DLD1 (cell line): Measurements from ENCODE around the gene GPR62.

ENCODE experiments used
- in situ Hi-C: cut with HindIII; loops from 2 replicates; pipeline ENCODE4 v1.10.0; 2017; ENCODE audit warnings: low sequenced_read_pairs

GPR62 gene

DNA sequence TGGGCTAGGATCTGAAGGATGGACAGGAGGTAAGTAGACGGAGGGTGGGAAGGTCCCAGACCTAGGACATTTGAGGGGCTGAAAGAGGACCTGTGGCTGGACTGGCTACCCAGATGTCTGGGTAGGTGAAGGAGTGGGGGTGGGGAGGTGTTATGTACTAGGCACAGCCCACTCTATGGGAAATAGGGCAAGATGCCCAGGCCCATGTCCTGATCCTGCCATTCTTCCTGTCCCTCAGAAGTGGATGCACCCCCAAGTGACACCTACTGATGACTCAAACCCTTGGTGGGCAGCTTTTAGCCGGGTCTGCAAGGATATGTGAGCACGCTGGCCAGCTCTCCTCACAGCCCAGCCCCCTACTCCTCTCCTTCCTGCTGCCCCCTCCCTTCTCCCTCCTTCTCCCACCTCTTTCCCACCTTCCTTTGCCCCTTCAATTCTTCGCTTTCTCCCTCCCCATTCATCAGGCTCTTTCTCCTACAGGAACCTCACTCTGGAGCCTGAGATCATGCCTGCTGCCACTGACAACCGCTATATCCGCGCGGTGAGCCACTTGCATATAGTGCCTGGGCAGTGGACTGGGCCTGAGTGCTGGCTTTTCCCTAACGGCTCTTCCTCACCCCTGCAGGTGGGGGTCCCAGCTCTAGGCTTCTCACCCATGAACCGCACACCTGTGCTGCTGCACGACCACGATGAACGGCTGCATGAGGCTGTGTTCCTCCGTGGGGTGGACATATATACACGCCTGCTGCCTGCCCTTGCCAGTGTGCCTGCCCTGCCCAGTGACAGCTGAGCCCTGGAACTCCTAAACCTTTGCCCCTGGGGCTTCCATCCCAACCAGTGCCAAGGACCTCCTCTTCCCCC is 33.3 kb downstream of the GPR62 start:
- in situ Hi-C loops, result no loop called here

DNA sequence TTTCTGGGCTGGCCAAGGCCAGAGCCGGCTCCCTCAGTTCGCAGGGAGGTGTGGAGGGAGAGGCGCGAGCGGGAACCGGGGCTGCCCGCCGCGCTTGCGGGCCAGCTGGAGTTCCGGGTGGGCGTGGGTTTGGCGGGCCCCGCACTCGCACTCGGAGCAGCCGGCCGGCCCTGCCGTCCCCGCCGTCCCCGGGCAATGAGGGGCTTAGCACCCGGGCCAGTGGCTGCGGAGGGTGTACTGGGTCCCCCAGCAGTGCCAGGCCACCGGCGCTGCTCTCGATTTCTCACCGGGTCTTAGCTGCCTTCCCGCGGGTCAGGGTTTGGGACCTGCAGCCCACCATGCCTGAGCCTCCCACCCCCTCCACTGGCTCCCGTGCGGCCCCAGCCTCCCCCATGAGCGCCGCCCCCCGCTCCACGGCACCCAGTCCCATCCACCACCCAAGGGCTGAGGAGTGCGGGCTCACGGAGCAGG is 35.4 kb downstream of the GPR62 start:
- in situ Hi-C loops, result loop anchor here (5.0 to 10.0 kb wide), 2 partner anchors 114 to 157 kb away; no protein-coding TSS in a partner anchor

DNA sequence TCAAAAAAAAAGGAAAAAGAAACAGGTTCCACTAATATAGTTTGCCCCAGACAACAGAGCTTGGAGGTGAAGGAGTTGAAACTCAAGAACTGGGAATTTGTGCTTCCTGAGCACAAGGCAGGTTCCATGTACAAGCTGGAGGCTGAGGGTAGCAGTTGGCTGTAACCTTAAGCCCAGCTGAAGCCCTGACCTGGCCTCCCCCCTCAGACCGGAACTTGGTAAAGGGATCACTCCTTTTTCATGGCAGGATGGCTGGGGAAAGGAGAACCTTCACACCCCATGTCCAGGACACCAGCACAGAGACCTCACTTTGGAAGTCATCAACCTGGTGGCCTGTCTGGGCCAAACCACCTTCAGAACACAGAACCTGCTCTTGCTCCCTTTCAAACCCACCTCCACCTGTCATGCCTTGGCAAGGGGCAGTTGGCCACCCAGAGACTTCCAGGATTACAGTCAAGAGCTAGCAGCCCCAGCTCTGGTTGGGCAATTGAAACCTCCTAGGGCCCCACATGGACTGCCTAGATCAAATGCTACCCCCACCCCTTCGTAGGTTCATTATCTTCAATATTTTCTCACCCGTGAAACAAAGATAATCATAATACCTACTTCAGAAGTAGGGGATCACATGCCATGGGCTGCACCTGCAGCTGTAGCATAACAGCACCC is 37.0 kb downstream of the GPR62 start:
- in situ Hi-C loops, result loop anchor here (5.0 to 10.0 kb wide), 2 partner anchors 113 to 155 kb away; no protein-coding TSS in a partner anchor

DNA sequence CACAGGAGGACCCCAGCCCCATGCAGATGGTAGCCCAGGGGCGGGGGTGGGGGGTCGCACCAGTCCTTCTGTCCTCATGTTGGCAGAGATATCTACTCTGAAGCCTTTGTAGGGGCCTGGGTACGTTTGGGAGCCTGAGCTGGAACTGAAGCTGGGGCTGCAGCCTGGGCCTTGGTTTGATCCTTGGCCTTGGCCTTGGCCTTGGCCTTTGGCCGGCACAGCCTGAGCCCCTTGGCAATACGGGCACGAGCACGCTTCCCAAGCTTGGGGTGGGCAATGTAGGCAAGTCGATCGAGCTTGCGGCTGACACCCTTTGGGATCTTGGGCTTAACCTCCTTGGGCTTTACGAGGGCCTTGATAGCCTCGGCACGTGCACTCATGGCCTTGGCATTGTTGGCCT is 38.5 kb downstream of the GPR62 start:
- in situ Hi-C loops, result loop anchor here (5.0 to 10.0 kb wide), 2 partner anchors 111 to 154 kb away; no protein-coding TSS in a partner anchor

DNA sequence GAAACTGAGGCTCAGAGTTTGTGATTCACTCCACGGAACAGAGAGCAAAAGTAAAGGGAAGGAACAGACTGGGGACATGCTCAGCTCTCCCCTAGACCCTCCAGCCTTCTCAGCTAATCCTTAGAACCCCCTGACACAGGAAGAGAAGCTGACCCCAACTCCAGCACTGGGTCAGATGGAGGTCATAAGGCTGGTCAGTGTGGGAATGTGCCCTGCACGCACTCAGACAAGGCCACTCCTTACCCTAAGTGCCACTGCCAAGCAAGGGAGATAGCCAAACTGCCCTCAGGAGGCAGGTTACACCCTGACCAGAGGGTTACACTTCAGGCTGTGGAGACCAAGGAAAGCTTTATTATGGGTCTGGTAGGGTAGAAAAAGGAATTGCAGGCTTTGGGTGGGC is 39.3 kb downstream of the GPR62 start:
- in situ Hi-C loops, result loop anchor here (5.0 to 10.0 kb wide), 2 partner anchors 110 to 153 kb away; no protein-coding TSS in a partner anchor

- in situ Hi-C loops, result loop anchor here (10.0 kb wide), 1 partner anchor 109 kb away; no protein-coding TSS in a partner anchor
These were observed 40.4 kb downstream of the GPR62 start, which contains the start of gene RPL29 for GRCh38 chr3:51995346-51996163. Gene RPL29, minus strand, starts transcription at chr3:51995895. Its CDS starts 434 bp downstream, at chr3:51995461.

- in situ Hi-C loops, result loop anchor here (10.0 kb wide), 1 partner anchor 108 kb away; no protein-coding TSS in a partner anchor
These were observed 42.0 kb downstream of the GPR62 start for GRCh38 chr3:51997172-51997571.

- in situ Hi-C loops, result loop anchor here (10.0 kb wide), 1 partner anchor 107 kb away; no protein-coding TSS in a partner anchor
These were observed 42.9 kb downstream of the GPR62 start for GRCh38 chr3:51997935-51998596.

GRCh38 chr3:51998774-51999173 is 43.6 kb downstream of the GPR62 start:
- in situ Hi-C loops, result loop anchor here (10.0 kb wide), 1 partner anchor 106 kb away; no protein-coding TSS in a partner anchor

GRCh38 chr3:51999846-52000245 is 44.7 kb downstream of the GPR62 start:
- in situ Hi-C loops, result loop anchor here (10.0 kb wide), 1 partner anchor 105 kb away; no protein-coding TSS in a partner anchor

- in situ Hi-C loops, result no loop called here
These were observed 46.3 kb downstream of the GPR62 start for GRCh38 chr3:52001443-52001974.

- in situ Hi-C loops, result no loop called here
These were observed 47.6 kb downstream of the GPR62 start for GRCh38 chr3:52002748-52003147.

- in situ Hi-C loops, result no loop called here
These were observed 49.1 kb downstream of the GPR62 start for GRCh38 chr3:52004163-52004787.

- in situ Hi-C loops, result no loop called here
These were observed 49.8 kb downstream of the GPR62 start for GRCh38 chr3:52004906-52005395.

DNA sequence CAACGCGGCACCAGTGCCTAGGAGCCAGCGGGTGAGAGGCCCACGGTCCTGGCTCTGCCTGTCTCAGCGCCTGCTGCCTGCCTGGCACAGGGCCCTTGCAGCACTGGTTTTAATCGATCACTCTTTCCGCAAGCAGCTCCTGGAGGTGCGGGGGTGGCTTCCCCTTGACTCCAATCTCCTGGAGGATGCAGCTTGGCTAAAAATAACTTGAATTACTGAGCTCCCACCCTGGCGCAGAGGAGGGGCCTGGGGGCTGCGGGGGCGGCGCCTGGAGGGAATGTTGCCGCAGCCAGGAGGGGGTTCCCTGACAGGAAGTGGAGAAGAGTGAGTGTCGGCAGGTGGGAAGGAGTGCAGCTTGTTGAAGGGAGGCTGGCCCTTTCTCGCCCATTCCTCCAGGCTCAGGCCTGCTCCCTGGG is 50.4 kb downstream of the GPR62 start:
- in situ Hi-C loops, result no loop called here

DNA sequence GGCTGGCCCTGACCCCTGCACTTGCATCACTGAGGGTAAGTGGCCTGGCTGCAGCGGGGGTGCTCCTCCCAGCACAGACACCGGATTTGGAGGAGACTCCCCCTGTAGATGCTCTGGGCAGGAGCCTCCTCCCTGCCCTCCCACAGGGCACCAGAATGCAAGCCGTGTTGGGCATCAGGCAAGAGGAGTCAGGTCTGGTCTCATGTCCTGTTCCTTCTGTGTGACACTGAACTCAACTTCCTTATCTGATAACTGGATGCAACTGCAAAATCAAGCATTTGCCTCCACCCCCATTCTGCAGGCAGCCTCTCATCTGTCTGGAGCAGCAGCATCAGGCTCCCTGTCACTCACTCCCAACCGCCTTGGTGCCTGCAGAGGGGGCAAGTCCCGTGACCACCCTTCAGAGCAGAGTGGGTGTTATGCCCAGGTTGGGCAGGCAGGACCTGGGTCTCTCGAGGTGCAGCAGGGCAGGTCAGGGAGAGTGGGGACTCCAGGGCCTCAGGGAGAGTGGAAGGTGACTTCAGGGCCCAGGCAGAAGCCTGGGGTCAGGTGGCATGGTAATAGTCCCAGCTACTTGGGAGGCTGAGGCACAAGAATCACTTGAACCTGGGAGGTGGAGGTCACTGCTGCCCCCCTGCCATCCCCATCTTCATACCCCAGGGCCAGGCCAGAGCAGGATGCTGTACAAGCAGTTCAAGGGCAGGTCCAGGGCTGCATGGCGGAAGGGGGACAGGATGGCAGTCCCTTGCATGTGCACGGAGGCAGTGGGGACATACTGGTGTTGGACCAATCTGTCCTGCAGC is 51.0 kb downstream of the GPR62 start:
- in situ Hi-C loops, result no loop called here

DNA sequence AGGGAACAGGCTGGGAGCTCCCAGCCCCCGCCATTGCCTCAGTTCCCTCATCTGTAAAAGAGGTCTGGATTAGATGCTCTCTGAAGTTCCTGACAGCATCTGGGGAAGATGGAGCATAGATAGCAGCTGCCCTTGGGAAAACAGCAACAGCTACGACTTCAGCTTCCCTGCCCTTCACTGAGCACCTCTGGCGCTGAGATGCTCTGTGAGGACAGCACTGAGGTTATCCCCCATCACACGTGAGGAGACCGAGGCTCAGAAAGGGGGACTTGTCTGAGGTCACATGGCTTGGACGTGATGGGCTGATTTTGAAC is 51.6 kb downstream of the GPR62 start:
- in situ Hi-C loops, result no loop called here
